HG02763 (cell line): ENCODE results near the gene NFATC1.

Source experiments
- ATAC-seq: cut with Tn5 transposase; IDR thresholded peaks from one replicate; pipeline ENCODE4 v1.9.1; 2021; ENCODE audit warnings: mild to moderate bottlenecking, moderate library complexity; ENCODE audit not compliant: unreplicated experiment

NFATC1 gene

DNA sequence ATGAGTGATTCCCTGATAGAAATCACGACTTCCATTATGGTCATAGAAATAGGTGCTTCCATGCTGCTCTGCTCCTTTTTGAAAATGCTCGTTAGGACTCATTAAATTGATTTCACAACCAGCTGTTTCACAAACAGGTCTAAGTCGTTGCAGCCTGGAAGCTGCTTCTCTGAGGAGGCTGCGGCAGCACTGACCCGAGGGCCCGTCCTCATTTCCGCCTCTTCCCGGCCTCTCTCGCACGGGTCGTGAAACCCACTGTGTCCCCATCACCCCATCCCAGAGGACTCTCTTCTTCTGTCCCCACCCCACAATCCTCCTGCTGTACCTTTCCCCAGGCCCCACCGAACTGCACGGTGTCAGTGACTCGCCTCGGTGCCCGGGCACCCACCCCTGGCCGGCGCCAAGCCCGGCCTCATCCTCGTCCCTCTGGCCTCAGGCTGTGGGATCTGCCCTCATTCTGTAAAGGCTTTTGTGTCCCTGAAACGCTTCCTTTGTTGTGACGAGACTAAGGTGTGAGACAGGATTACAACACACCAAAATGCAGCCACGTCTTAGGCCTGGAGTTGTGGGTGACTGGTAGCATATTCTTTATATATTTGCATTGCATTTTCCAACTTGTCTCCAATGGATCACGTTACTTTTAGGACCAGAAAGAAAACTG lies 171.2 kb downstream of the NFATC1 start:
- no peak for ATAC-seq

DNA sequence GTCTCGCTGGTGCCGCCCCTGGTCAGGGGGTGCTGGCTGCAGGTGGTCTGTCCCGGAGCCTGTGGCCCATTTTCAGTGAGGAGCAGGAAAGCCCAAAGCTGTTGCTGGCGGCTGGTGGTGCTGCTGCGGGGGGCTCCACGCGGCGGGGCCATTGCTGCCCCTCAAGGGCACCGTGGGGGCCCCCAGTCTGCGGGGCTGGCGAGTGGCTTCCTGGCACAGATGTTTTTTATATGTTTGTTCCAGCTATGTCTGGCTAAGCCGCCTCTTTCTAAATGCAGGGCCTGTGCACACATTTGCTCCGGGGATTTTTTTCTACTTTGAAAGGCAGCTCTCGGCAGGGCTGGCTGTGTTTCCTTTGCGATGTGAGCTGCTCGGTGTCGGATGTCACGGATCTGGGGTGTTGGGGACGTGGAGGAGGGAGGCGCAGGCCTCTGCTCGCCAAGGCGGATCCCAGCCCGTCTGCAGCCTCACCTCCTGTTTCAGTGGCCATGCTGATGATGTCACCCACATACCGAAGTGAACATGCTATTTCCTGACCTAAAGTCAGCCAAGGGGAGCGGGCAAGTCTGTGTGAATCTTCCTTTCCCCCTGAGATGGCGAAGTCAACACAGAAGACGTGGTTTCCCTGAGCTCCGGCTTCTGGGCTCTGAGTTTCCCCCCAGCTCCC lies 171.9 kb downstream of the NFATC1 start:
- no peak for ATAC-seq

DNA sequence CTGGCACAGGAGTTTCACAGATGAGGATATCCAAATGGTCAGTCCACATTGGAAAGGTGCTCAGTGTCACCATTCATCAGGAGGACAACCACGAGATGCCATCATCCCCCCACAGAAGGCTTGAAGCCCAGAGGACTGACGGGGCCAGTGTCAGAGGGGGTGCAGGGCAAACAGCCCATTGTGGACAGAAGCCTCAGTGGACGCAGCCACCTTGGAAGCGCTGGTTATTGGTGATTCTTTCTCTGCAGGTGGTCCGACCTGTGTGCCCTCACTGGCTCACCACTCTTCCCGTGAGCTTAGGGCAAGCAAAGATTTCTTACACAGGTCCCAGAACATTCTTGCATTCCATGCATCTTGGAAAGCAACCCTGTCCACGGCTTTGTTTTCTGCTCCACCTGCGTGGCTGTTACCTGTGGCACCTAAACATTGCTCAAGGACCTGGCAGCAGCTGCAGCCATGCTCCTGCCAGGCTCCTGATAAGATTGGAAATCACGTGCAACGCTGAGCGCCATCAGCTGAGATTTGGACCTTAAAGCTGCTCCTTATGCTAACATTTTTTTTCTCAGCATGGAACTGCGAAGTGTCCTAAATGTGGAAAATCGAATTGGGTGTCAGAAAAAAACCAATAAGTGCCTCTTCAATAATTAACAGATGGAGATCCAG lies 172.9 kb downstream of the NFATC1 start:
- no peak for ATAC-seq

DNA sequence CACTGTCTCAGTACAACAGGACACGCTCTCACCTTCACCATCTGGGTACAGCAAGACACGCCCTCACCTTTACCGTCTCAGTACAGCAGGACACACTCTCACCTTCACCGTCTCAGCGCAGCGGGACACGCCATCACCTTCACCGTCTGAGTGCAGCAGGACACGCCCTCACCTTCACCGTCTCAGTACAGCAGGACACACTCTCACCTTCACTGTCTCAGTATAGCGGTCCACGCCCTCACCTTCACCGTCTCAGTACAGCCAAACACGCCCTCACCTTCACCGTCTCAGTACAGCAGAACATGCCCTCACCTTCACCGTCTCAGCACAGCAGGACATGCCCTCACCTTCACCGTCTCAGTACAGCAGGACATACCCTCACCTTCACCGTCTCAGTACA lies 174.0 kb downstream of the NFATC1 start:
- no peak for ATAC-seq

DNA sequence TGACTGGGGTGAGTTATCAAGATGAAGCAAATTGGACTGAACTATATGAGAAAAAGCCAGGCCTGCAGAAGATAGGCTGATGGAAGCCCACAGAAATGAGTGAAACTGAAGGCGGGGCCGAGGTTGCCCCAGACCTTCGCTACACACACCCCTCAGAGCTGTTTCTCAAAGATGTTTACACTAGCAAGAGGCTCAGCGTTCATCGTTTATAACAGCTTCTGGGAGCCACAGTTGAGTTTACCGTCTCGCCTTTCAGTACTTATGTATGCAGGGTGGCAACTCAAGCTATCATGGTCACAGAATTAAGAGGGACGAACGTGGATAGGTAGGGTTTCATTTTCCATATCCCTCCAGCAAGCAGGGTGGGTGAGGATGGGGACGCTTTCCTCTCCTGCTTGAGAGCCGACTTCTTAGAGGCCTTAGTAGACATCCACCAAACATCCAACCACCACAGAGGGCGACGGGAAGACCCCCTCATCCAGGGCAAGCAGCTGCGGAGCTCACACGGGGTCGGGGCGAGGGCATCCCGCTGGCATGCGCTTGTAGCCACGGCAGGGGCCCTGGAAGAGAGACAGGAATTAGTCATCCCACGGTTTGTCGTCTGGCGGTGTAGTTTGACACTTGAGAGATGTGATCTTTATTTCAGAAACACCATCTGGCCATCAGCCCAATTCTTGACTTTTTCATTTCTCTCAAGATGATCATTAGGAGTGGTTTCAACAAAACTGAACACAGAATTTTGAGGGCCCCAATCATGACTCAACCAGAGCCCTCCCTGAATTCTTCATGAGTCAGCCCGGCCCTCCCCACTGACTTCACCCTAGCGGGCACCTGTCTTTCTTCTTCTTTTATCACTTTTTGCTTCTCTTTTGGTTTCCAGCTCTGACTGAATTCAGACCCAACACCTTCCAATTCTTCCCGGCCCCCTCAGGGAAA lies 174.8 kb downstream of the NFATC1 start:
- ATAC-seq, result no peak

DNA sequence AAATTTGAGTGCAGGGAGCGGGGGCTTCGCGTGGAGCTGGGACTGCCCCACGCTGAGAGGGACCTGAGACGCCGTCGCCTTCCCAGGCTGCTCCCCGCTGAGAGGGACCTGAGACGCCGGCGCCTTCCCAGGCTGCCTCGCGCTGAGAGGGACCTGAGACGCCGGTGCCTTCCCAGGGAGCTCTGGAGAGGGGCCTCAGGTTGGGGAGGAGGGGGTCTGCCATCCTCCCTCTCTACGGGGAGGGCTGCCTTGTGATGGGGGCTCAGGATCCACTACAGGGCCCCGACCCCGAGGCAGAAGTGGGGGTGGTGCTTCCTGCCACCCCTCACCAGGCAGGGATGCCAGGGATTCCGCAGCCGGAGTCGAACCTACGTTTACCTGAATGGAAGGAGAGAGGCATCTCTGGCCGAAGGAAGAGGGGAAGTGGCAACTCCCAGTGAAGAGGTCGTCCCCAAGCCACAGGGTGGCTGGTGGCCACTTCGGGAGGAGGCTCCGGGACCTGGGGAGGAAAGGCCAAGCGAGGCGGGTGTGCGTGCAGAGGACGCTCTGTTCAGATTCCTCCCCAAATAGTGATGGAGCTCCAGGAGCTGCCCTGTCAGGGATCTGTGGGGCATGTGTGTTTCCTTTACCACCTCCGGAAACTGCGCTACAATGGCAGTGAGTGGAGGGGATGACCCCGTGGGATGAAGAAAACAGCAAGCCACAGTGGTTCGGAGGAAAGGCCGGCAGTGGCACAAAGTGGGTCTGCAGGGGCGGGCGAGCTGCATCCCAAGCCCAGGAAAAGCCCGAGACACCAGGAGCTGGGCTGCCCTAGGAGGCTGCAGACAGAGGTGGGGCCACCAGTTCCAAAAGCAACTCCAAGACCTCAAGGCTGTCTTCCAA lies 175.7 kb downstream of the NFATC1 start:
- no peak for ATAC-seq

DNA sequence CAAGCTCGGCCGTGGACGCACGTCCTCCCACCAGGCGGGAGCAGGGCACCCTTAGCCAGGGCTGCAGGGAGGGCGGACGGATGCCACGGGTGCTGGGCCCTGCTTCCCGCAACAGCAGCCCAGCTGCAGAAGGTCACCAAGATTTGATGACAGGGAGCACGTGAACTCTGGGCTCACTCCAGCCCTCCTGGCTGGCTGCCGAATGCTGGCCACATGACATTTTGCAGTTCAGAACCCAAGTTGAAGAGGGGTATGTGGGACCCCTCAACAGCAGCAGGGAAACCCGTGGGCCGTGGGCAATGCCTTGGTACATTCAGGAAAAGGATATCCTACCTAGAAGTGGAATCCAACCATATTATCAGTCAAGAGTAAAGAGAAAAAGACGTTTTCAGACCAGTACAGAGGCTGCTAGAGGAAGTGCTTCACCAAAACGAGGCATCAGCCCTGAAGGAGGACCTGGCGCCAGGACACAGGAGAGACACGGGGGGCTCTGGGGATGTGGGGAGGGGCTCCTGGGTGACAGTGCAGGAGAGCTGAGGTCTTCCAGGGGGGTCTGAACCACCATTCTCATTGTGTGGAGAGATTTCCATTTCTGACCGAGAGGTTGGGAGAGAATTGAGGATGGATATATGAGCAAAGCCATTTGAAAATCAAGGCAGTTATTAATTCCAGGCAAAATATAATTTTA lies 176.5 kb downstream of the NFATC1 start:
- no peak for ATAC-seq

DNA sequence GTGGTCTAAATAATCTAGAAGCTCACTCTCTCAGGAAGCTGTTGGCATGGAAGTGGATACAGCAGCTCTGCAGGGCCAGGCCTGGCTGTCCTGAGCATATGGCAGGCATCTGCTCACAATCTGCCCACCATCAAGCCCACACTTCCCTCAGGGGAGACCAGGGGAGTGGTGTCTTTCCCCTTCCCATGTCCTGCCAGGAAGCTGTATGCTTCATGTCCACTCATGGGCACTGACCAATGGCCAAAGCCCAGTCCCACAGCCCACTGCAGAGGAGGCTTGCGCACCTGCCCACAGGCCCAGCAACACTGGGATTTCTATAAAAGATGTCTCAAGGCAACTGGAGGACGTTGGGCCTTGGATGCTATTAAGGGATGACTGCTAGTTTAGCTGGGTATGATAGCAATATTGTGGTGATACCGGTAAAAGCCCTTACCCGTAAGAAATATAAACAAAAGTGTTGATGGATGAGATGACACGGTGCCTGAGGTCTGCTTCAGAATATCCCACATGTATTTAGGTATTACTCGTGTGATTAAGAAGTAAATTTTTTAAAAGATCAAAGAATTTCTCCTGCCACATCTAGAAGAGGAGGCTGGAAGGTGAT lies 177.2 kb downstream of the NFATC1 start:
- no peak for ATAC-seq

DNA sequence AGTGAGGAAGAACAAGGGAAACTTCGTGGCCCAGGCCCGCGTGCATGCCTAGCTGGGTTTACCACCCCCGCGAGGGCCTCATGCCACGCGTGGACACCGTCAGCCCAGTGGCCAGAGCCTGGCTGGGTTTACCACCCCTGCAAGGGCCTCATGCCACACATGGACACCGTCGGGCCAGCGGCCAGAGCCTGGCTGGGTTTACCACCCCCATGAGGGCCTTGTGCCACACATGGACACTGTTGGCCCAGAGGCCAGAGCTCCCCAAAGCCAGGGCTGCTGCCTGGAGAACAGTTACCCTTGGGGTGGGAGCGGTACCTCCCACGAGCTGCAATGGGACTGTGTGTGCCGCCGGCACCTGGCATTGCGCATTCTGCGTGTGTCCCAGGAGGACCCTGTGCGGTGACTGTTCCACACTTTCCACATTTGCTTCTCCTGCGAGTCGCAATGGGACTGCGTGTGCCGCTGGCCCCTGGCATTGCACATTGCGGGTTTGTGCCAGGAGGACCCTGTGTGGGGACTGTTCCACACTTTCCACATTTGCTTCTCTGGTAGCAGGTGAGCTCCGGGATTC lies 178.3 kb downstream of the NFATC1 start:
- ATAC-seq, result no peak

DNA sequence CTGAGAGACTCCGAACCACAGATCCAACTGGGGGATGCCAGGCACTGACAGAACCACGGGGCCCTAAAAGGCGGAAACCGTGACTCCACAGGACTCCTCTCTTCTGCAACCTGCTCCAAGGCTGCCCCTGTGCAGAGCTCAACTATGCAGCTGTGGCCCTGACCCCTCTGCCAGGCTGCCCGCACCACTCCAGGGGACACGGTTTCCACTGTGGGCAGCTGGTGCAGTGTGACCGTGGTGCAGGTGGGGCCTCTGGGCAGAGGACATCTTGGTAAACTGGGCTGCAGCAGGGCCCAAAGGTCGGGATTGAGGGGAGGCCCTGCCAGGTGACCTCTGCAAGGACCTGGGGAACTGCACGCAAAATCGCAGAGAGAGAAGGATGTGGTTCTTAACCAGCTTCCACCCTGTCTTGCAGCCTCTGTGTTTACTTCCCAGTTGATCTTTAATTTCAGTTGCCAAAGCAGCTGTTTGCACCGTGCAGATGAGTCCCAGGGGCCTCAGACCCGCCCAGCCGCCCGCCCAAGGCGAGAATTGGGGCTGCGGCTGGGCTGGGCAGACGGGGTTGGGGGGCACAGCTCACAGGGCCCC lies 179.3 kb downstream of the NFATC1 start:
- no peak for ATAC-seq

DNA sequence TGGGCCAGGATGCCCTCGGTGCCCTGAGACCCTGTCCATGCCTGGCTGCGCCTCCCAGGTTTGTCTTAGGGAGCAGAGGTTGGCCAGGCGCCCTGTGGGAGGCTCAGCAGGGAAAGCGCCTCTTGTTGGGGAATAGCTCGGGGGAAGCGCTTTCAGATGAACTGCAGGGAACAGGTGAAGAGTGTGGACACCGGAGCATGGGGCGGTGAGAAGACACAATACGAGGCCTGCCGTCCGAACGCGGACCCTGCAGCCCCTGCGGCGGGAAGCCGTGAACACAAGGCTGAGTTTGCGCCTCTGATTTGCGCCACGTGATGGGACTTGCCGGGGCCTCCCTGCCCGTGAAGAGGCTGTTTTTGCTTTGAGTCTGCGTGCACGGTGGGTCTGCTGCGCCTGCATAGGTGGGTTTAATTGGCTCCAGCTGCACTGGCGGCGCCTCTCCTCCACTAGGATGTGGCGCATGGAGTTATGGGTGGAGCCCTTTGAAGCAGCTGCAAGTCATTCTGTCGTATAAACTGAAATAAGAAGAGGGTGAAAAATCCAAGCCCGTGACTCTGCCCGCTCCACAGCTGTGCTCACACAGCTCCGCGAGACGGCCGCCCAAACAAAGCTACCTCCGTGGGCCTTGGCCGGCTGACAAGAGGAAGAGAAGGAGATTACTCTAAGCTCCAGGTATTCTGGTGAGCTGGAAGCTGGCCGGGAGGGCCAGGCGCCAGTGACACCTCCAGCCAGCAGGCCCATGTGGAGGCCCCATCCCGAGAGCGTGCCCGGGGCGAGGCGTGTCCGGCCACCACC lies 180.4 kb downstream of the NFATC1 start:
- ATAC-seq, result no peak

DNA sequence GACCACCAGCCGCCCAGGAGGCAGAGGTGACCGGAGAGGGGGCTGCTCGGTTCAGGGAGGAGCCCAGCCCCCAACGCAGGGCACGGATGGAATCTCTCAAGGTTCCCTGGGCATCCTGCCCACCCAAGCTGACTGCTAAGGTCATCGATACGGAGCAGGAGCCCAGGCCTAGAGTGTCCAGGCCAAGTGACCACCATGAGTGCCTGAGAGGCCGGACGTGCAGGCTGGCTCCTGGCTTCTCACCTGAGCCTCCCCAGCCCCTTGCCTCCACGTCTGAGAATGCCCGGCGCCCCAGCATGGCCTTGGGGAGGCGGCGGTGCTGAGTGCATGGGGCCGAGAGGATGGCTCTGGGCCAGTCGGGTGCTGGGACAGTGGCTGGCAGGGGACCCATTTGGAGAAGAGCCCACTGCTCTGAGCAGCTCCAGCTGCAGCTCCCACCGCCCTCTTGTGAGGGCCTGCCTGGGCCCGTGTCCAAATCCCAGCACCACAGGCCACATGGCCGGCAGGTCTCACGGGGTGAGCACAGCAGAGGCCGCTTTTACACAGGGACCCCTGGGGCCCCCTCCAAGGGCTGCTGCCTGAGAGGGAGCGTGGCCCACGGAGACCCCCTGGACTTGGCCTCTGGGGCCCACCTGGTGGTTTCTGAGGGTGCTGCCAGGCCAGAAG lies 181.1 kb downstream of the NFATC1 start:
- ATAC-seq, result no peak

DNA sequence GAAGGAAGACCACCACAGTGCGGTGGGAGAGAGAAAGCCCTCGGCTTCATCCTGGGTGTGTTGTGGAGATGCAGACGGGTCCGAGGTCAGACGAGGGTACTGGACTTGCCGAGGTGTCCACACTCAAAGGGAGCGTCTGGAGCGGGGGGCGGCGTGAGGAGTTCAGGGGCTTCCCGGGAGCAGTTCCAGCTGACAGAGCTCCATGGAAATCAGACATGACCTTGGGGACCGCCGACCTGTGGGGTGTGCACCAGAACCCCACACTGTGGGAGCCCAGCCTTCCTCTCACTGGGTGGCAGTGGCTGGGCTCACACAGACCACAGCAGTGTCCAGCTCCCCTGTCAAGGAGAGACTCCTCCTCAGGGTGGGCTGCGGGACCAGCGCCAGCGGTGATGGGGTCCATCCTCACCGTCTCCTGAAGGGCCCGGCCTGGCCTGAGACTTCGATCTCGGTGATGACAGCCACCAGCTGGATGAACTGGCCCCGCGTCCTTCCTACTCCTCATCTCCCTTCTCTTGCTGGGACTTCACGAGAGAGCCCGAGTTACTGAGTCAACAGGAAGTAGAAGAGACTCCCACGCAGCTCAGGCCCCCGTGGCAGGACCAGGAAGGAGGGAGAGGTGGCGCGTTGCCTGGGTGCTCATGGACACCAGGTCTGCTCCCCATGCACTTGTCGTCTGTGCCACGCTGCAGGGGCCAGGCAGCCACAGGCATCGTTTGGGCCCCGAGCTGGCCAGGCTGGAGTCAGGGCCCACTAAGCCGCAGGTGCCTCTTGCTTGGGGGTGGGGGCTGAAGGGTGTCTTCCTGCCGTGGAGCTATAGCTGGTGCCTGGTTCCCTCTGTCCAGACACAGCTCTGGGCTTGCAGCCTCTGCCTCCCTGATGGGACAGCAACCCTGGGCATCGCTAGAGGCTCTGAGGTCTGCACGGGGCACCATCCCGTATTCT lies 182.0 kb downstream of the NFATC1 start:
- ATAC-seq, result no peak

DNA sequence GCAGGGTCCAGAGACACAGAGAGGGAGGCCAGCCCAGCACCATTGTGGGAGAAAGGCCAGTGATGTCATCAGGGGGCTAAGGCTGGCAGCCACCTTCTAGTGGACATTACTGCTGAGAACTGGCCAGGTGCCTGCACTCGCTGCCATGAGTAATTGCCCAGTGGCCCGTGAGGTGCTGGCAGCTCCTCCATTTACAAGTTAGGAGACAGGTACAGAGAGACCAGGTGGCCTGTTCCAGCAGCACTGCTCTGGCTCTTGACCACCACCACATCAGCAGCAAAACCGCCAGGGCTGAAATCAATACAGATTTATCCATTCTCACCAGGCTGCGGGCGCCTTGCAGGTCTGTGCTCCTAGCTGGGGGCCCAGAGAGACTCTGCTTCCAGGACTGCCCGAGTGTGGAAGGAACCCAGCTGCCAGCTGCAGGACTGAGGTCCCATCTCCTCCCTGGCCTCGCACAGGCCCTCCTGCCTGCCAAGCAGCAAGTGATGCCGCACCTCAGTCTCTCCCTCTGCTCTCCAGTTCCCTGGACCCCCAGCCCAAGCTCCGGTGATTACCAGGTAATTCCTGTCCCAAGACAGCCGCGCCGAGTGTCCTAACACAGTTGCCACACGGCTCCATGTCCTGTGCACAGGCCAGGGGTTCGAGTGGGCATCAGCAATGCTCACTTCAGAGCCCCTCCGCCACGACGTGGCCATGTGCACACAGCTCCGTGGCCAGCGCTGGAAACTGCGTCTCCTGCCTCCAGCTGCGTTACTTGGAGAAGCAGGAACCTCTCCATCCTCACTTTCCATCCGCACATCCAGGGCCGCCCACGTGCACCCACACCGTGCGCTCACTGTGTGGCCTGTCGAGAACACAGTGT lies 182.9 kb downstream of the NFATC1 start:
- ATAC-seq, result no peak
